Measurements from ENCODE around the gene UXS1. TPM values are rescaled to one million over a fixed set of nuclear protein-coding genes. Genes with fewer than 3 reads are reported as not detected.

Gene UXS1
- total and polyA plus RNA-seq, 2 experiments from 2014 or later: 35.8 to 57.5 TPM

- Histone ChIP-seq H3K9me2 (ENCODE audit: insufficient read depth) (no peaks in the 10 kb centered on the region), H3K4me2 (ENCODE audit: unreplicated experiment) (no peak overlapping the region), H3K27ac (no peak overlapping the region), H3K27me3 (replicated peaks; ENCODE audit: insufficient read depth) (no peaks in the 10 kb centered on the region), H4K20me1 (ENCODE audit: insufficient read depth) (no peaks in the 10 kb centered on the region), H3K4me1 (ENCODE audit: insufficient read depth) (no peaks in the 10 kb centered on the region), H3K4me3 (no peak overlapping the region), H3K36me3 (ENCODE audit: low read depth) (no peaks in the 10 kb centered on the region), H3K9me3 (ENCODE audit: low read depth) (no peaks in the 10 kb centered on the region), H3K9ac (no peak overlapping the region), H2AFZ (no peak overlapping the region), H3F3A (ENCODE audit: insufficient read depth) (no peaks in the 10 kb centered on the region), H3K79me2 (ENCODE audit: insufficient read depth) (peaks cover 14% of the 10 kb centered on the region)
- in situ Hi-C loops (cut with MboI): no loop called here
- no peak for TF ChIP-seq EZH2 (IDR thresholded peaks at IDR 0.05; ENCODE audit: insufficient read depth, poor library complexity, severe bottlenecking)
- TF ChIP-seq EZH2phosphoT487 (IDR thresholded peaks at IDR 0.05; ENCODE audit: insufficient read depth, low read depth): no peak
- 75 to 76% methylated on average over 9 of the region's 9 CpGs for WGBS, 2 experiments (ENCODE audit: low coverage in 1 of 2, low lambda C conversion rate in 2 of 2, missing lambda C conversion rate in 2 of 2)
- no peak for DNase-seq
Measured at GRCh38 chr2:106176446-106177099, 17.5 kb downstream of the UXS1 start.

DNA sequence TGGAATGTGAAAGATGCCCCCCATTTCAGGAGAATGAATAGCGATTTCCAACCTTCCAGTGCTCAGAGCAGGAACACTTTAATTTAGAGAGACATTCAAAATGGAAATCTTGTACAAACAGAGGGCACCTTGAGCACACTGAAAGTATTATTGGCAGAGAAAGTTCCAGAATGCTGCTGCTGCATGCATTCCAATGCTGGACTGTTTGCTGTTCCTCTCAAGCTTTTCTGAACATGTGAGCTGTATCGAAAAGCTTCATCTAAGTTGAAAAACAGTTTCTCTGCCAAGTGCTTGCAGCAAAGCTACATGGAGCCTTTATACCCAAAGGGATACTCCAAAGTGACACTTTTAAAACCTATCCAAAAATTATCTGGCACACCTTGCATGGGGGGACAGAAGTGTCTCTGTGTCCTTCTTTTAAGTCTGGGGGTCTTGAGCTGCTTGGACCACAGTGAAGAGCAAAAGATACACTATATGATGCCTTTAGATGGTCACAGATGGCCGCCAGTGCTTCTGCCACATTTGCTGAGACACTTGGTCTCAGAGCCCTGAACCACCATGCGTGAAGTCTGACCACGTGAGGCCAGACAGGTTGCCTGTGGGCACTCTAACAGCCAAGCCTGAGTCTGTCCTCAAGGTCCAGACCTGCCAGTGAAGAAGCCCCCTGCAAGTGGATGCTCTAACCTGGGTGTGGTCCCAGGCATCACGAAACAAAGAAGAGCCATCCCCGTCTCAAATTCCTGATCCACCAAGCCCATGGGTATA is 18.8 kb downstream of the UXS1 start:
- TF ChIP-seq EZH2 (IDR thresholded peaks at IDR 0.05; ENCODE audit: insufficient read depth, poor library complexity, severe bottlenecking): no peak
- no peak for TF ChIP-seq EZH2phosphoT487 (IDR thresholded peaks at IDR 0.05; ENCODE audit: insufficient read depth, low read depth)
- Histone ChIP-seq H3K27ac (no peak overlapping the region), H3K27me3 (replicated peaks; ENCODE audit: insufficient read depth) (no peaks in the 10 kb centered on the region), H3K36me3 (ENCODE audit: low read depth) (no peaks in the 10 kb centered on the region), H3K4me3 (no peak overlapping the region), H3K4me2 (ENCODE audit: unreplicated experiment) (no peak overlapping the region), H3K9ac (no peak overlapping the region), H4K20me1 (ENCODE audit: insufficient read depth) (no peaks in the 10 kb centered on the region), H3F3A (ENCODE audit: insufficient read depth) (no peaks in the 10 kb centered on the region), H3K79me2 (ENCODE audit: insufficient read depth) (peaks cover 1% of the 10 kb centered on the region; the same call in 1 of the 2 replicates), H3K9me3 (ENCODE audit: low read depth) (no peaks in the 10 kb centered on the region), H3K4me1 (ENCODE audit: insufficient read depth) (no peaks in the 10 kb centered on the region), H2AFZ (no peak overlapping the region), H3K9me2 (ENCODE audit: insufficient read depth) (no peaks in the 10 kb centered on the region)
- in situ Hi-C loops (cut with MboI): no loop called here
- DNase-seq: no peak
- WGBS, 2 experiments (ENCODE audit: low coverage in 1 of 2, low lambda C conversion rate in 2 of 2, missing lambda C conversion rate in 2 of 2): 82 to 87% methylated on average over 7 of the region's 7 CpGs

- Histone ChIP-seq H3K27ac (no peak overlapping the region), H3K9me3 (ENCODE audit: low read depth) (no peaks in the 10 kb centered on the region), H4K20me1 (ENCODE audit: insufficient read depth) (no peaks in the 10 kb centered on the region), H3K9me2 (ENCODE audit: insufficient read depth) (no peaks in the 10 kb centered on the region), H3K27me3 (replicated peaks; ENCODE audit: insufficient read depth) (no peaks in the 10 kb centered on the region), H3K4me3 (no peak overlapping the region), H3K79me2 (ENCODE audit: insufficient read depth) (peaks cover 3% of the 10 kb centered on the region), H3K9ac (no peak overlapping the region), H3F3A (ENCODE audit: insufficient read depth) (no peaks in the 10 kb centered on the region), H3K36me3 (ENCODE audit: low read depth) (no peaks in the 10 kb centered on the region), H2AFZ (no peak overlapping the region), H3K4me2 (ENCODE audit: unreplicated experiment) (no peak overlapping the region), H3K4me1 (ENCODE audit: insufficient read depth) (no peaks in the 10 kb centered on the region)
- DNase-seq: no peak
- WGBS, 2 experiments (ENCODE audit: low coverage in 1 of 2, low lambda C conversion rate in 2 of 2, missing lambda C conversion rate in 2 of 2): 85 to 87% methylated on average over 5 to 7 of the region's 7 CpGs
- TF ChIP-seq EZH2 (IDR thresholded peaks at IDR 0.05; ENCODE audit: insufficient read depth, poor library complexity, severe bottlenecking) (no peak), EZH2phosphoT487 (IDR thresholded peaks at IDR 0.05; ENCODE audit: insufficient read depth, low read depth) (no peak)
- in situ Hi-C loops (cut with MboI): no loop called here
Measured at GRCh38 chr2:106174056-106174455, 20.0 kb downstream of the UXS1 start.

GRCh38 chr2:106172649-106173048 is 21.5 kb downstream of the UXS1 start:
- H3K4me3 ChIP-seq: no peak overlapping the region
- no peak for TF ChIP-seq EZH2 (IDR thresholded peaks at IDR 0.05; ENCODE audit: insufficient read depth, poor library complexity, severe bottlenecking)
- no peak for TF ChIP-seq EZH2phosphoT487 (IDR thresholded peaks at IDR 0.05; ENCODE audit: insufficient read depth, low read depth)
- H2AFZ ChIP-seq: no peak overlapping the region
- H3F3A ChIP-seq (ENCODE audit: insufficient read depth): no peaks in the 10 kb centered on the region
- WGBS, 2 experiments (ENCODE audit: low coverage in 1 of 2, low lambda C conversion rate in 2 of 2, missing lambda C conversion rate in 2 of 2): 100% methylated on average over 2 of the region's 2 CpGs
- H3K4me2 ChIP-seq (ENCODE audit: unreplicated experiment): no peak overlapping the region
- in situ Hi-C loops (cut with MboI): no loop called here
- no peak overlapping the region for H3K9ac ChIP-seq
- H3K9me3 ChIP-seq (ENCODE audit: low read depth): no peaks in the 10 kb centered on the region
- no peaks in the 10 kb centered on the region for H3K36me3 ChIP-seq (ENCODE audit: low read depth)
- no peak for DNase-seq
- no peaks in the 10 kb centered on the region for H4K20me1 ChIP-seq (ENCODE audit: insufficient read depth)
- no peaks in the 10 kb centered on the region for H3K4me1 ChIP-seq (ENCODE audit: insufficient read depth)
- H3K27me3 ChIP-seq (replicated peaks; ENCODE audit: insufficient read depth): no peaks in the 10 kb centered on the region
- H3K9me2 ChIP-seq (ENCODE audit: insufficient read depth): no peaks in the 10 kb centered on the region
- H3K79me2 ChIP-seq (ENCODE audit: insufficient read depth): peaks cover 11% of the 10 kb centered on the region
- no peak overlapping the region for H3K27ac ChIP-seq

All from GM23248 (cell line).